GM12891 (cell line): ENCODE results near the gene TXK.
A peak's percentile ranks its signal among the peaks of the same experiment; 100 is the strongest.

ENCODE experiments used
- PAX5 ChIP-seq: IDR thresholded peaks from 2 replicates; pipeline ENCODE4 v1.6.1; 2011; ENCODE audit warnings: low read length, moderate library complexity, mild to moderate bottlenecking; ENCODE audit not compliant: insufficient read depth, severe bottlenecking
- POLR2A ChIP-seq: IDR thresholded peaks from 2 replicates; pipeline ENCODE4 v1.6.1; 2011; ENCODE audit warnings: low read depth, low read length, control low read depth
- POLR2AphosphoS5 ChIP-seq: IDR thresholded peaks from 2 replicates; pipeline ENCODE4 v1.6.1; 2011; ENCODE audit warnings: low read depth, low read length, control low read depth
- POU2F2 ChIP-seq: IDR thresholded peaks from 2 replicates; pipeline ENCODE4 v1.6.1; 2011; ENCODE audit warnings: low read depth, mild to moderate bottlenecking, control low read depth, low read length, moderate library complexity
- SPI1 ChIP-seq: IDR thresholded peaks from 2 replicates; pipeline ENCODE4 v1.6.1; 2011; ENCODE audit warnings: low read depth, low read length, control low read depth
- TAF1 ChIP-seq: IDR thresholded peaks from 2 replicates; pipeline ENCODE4 v1.6.1; 2011; ENCODE audit warnings: low read depth, low read length, control low read depth

DNA sequence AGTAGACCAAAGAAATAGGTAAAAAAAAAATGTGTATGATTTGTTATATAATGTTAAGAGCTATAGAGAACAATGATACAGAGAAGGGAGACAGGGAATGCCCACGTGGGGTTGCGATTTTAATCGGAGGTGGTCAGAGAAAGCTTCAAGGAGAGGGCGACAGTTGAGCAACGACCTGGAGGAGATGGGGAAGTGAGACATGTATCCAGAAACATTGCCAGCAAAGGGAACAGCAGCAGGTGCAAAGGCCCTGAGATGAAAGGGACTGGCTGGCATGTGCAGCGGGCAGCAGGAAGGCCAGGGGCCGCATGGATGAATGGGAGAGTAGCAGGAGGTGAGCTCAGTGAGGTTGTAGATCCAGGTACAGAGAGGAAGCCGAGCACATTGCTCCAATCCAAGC, 84.6 kb downstream of the TXK start:
- TF ChIP-seq SPI1 (peak; percentile 57), TAF1 (no peak), POU2F2 (no peak), POLR2A (no peak), POLR2AphosphoS5 (no peak), PAX5 (no peak)
